ENCODE results near the gene BLTP2. TPM values are rescaled to one million over a fixed set of nuclear protein-coding genes. Genes with fewer than 3 reads are reported as not detected.
A peak's percentile ranks its signal among the peaks of the same experiment; 100 is the strongest.

Gene BLTP2
- total RNA-seq, 1 experiment from 2014 or later: 140 TPM

DNA sequence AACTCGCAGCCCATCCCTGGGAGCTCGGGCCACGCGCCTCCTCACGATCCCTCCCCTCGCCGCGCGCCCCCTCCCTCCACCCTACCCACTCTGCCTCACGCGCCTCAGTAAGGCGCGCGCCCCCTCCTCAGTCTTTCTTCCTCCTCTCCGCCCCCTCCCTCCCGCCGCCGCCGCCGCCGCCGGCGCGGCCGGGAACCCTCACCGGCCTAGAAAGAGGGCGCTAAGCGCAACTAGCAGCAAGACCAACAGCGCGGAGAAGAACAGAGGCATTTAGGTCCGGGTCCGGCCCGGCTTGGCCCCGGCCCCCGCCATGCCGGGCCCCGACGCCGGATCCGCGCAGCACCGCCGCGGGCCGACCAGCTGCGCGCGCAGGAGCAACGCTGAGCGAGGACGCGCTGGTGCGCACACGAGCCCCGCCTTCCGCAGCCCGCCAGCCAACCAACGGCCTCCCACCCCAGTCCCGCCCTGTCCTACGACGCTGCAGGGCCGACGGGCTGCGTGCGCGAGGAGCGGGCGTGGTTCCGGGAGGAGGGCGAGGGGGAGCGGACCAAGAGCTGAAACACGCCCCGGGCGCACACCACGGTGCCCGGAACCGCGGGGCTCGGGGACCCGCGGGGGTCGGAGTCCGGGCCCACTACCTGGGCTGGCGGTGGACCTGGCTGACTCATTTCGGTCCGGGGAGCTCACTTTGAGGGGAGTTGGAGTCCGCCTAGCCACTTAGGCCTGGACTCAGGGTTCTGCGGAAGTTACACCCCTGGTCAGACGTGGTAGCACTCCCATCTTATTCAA is at the start of gene BLTP2 (continued):
- no peak for TF ChIP-seq EZH2 (IDR thresholded peaks at IDR 0.05)
- TF ChIP-seq ELF1 (IDR thresholded peaks at IDR 0.05; ENCODE audit: borderline replicate concordance, low read depth): peak; percentile 42; the same call in 1 of the 2 replicates
- TF ChIP-seq POLR2AphosphoS5 (IDR thresholded peaks at IDR 0.05; ENCODE audit: low read depth, low read length): peak; percentile 90
- no peak for TF ChIP-seq YY1 (IDR thresholded peaks at IDR 0.05; ENCODE audit: extremely low read depth, insufficient replicate concordance, low read depth, low read length)
- peak; percentile 87 for TF ChIP-seq MAX (IDR thresholded peaks at IDR 0.05)
- TF ChIP-seq SRF (IDR thresholded peaks at IDR 0.05; ENCODE audit: low read depth): no peak

DNA sequence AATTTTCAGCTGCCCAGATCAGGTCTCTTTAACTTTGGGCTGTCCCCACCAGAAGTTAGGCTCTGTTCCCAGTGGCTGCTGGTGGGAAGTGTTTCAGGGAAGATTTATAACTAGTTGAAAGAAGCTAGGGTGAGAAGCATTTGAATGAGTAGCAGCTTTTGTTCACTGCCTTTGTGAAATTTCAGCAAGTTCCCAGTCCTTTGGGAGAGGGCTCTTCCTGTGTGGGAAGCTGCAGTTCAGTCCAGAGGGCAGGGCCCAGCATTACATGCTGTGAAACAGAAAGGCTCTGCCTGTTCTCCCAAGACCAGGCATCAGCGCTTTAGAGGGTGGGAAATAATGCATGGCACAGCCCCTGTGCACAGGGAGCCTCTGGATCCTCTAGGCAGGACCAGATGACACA is 48.9 kb upstream of the BLTP2 start:
- POLR2A ChIA-PET: interaction anchor here (0.5 kb wide), 1 partner anchor 17 kb away, joined by 3 read pairs; no protein-coding TSS in a partner anchor
- H4K20me1 ChIP-seq (ENCODE audit: insufficient read depth): no peaks in the 10 kb centered on the region
- ATAC-seq: no peak
- no peak overlapping the region for H2AFZ ChIP-seq (ENCODE audit: low read depth, low read length, poor library complexity, severe bottlenecking)
- H3K9ac ChIP-seq (ENCODE audit: low read length): no peak overlapping the region
- CTCF ChIA-PET: no interaction called here
- H3K9me3 ChIP-seq (ENCODE audit: control insufficient read depth in 1 of 2, insufficient read depth in 1 of 2, low read depth in 1 of 2, low read length in 2 of 2): no peaks in the 10 kb centered on the region
- no TSS peak for BruUV-seq (replicated peaks)
- TF ChIP-seq EZH2 (IDR thresholded peaks at IDR 0.05) (no peak), POLR2AphosphoS5 (IDR thresholded peaks at IDR 0.05; ENCODE audit: low read depth, low read length) (no peak), ELF1 (IDR thresholded peaks at IDR 0.05; ENCODE audit: borderline replicate concordance, low read depth) (no peak), SRF (IDR thresholded peaks at IDR 0.05; ENCODE audit: low read depth) (no peak), ZNF274 (IDR thresholded peaks at IDR 0.05; ENCODE audit: low read depth, low read length) (no peak), MAX (IDR thresholded peaks at IDR 0.05) (no peak), CBX3 (IDR thresholded peaks at IDR 0.05; ENCODE audit: low read depth) (no peak), CEBPB (IDR thresholded peaks at IDR 0.05; ENCODE audit: low read depth) (no peak), ZBTB33 (IDR thresholded peaks at IDR 0.05; ENCODE audit: extremely low read depth, insufficient replicate concordance, low read length) (no peak), RAD21 (IDR thresholded peaks at IDR 0.05; ENCODE audit: low read depth) (no peak), JUND (IDR thresholded peaks at IDR 0.05) (no peak), SP1 (IDR thresholded peaks at IDR 0.05; ENCODE audit: low read depth) (no peak)
- TF ChIP-seq, protein P1, sequence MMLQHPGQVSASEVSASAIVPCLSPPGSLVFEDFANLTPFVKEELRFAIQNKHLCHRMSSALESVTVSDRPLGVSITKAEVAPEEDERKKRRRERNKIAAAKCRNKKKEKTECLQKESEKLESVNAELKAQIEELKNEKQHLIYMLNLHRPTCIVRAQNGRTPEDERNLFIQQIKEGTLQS (IDR thresholded peaks at IDR 0.05): no peak
- RAD21 ChIA-PET (ENCODE audit: low non-redundant PET in 1 of 2, low total read pairs in 2 of 2, uncharacterized antibody in 2 of 2, unreplicated experiment in 2 of 2): no interaction called here
- no peak overlapping the region for H3K4me3 ChIP-seq (replicated peaks in 1 of 2; ENCODE audit: low read depth in 1 of 2, low read length in 2 of 2)
- no peak overlapping the region for H3K4me2 ChIP-seq (ENCODE audit: low read length)
- peaks cover 59 to 65% of the 10 kb centered on the region in 2 experiments for H3K36me3 ChIP-seq (ENCODE audit: control insufficient read depth in 1 of 2, insufficient read depth in 2 of 2, low read length in 2 of 2)
- H3K27ac ChIP-seq (ENCODE audit: low read depth, low read length): no peak overlapping the region
- H3K27me3 ChIP-seq (ENCODE audit: insufficient read depth, low read length): no peaks in the 10 kb centered on the region
- no peaks in the 10 kb centered on the region for H3K4me1 ChIP-seq (ENCODE audit: control insufficient read depth in 1 of 2, insufficient read depth in 2 of 2, low read length in 2 of 2)
- H3K9me2 ChIP-seq (ENCODE audit: insufficient read depth): no peaks in the 10 kb centered on the region
- intact Hi-C loops (cut with micrococcal nuclease): no loop called here
- DNase-seq (ENCODE audit: low read depth, low spot score): no peak
- H3K79me2 ChIP-seq (ENCODE audit: insufficient read depth, low read length): no peaks in the 10 kb centered on the region

Data from HCT116 (cell line).